OCI-M2 (cell line): Measurements from ENCODE around the gene C9orf78.
A peak's percentile ranks its signal among the peaks of the same experiment; 100 is the strongest.

Source experiments
- DNase-seq: peaks from one replicate; lab custom pipeline; 2025; ENCODE audit not compliant: unreplicated experiment; lab: John Stamatoyannopoulos, UW

The C9orf78 gene

GRCh38 chr9:129845373-129845772, 10.3 kb upstream of the C9orf78 start:
- no peak for DNase-seq

GRCh38 chr9:129841071-129841470, 6.0 kb upstream of the C9orf78 start:
- no peak for DNase-seq

GRCh38 chr9:129840034-129840433, 5.0 kb upstream of the C9orf78 start:
- no peak for DNase-seq

GRCh38 chr9:129839324-129840023, 4.4 kb upstream of the C9orf78 start:
- no peak for DNase-seq

- no peak for DNase-seq
Observed at GRCh38 chr9:129838707-129839259, 3.7 kb upstream of the C9orf78 start.

- no peak for DNase-seq
Observed at GRCh38 chr9:129836311-129837007, 1.4 kb upstream of the C9orf78 start.

- DNase-seq = no peak
Observed at GRCh38 chr9:129835860-129836223, 767 bp upstream of the C9orf78 start.

GRCh38 chr9:129834489-129835127, 467 bp downstream of the C9orf78 start:
- no peak for DNase-seq

- DNase-seq = no peak
Observed at GRCh38 chr9:129832982-129833381, 2.1 kb downstream of the C9orf78 start.

- DNase-seq = no peak
Observed at GRCh38 chr9:129828969-129829368, 6.1 kb downstream of the C9orf78 start.

GRCh38 chr9:129828051-129828450, 7.0 kb downstream of the C9orf78 start:
- DNase-seq = no peak

GRCh38 chr9:129826759-129827158, 8.3 kb downstream of the C9orf78 start:
- DNase-seq = no peak

GRCh38 chr9:129826344-129826743, 8.7 kb downstream of the C9orf78 start:
- DNase-seq = no peak

- peak; percentile 21 for DNase-seq
Observed at GRCh38 chr9:129823935-129824601, 11.0 kb downstream of the C9orf78 start, which contains the start of gene TOR1A. Gene TOR1A (minus strand): TSS chr9:129824136. CDS start chr9:129824085, 51 bp downstream.

GRCh38 chr9:129823542-129823934, 11.5 kb downstream of the C9orf78 start:
- no peak for DNase-seq

GRCh38 chr9:129822898-129823541, 12.1 kb downstream of the C9orf78 start:
- DNase-seq = no peak

GRCh38 chr9:129816501-129817435, 18.3 kb downstream of the C9orf78 start:
- no peak for DNase-seq

GRCh38 chr9:129815278-129815677, 19.8 kb downstream of the C9orf78 start:
- no peak for DNase-seq

- no peak for DNase-seq
Observed at GRCh38 chr9:129814432-129815223, 20.4 kb downstream of the C9orf78 start.
